ENCODE data around the gene MXD4. TPM values are rescaled to one million over a fixed set of nuclear protein-coding genes. Genes with fewer than 3 reads are reported as not detected.
"Not testable (repeated sequence)": the region's sequence is repeated elsewhere in the genome, so short reads cannot be mapped to it uniquely, and the experiment has no call there.

Gene MXD4
- total RNA-seq, 1 donor from 2014 or later, result 92.3 TPM

DNA sequence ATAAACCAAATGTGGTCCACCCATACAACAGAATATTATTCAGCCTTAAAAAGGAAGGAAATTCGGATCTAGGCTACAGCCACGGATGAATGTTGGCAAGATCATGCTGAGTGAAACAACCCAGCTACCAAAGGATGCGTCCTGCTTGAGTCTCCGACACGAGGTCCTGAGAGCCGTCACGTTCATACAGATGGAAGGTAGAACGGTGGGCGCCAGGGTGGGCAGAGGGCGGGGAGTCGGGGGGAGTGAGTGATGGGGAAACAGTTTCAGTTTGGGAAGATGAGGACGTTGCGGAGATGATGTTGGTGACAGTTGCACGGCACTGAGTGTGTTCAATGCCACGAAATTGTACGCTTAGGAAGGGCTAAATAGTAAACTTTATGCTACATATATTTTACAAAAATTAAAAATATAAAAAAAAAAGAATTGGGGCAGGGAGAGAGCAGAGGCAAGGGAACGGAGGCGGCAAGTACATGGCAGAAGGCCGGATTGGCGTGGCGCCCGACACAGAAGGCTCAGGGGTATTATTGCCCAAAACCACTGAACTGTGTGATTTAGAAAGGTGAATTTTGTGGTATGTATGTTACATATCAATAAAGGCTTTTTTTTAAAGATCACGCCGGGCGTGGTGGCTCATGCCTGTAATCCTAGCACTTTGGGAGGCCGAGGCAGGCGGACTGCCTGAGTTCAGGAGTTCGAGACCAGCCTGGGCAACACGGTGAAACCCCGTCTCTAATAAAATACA is 14.8 kb upstream of the MXD4 start:
- H3K27me3 Mint-ChIP-seq (ENCODE audit: low read depth, unreplicated experiment), result peaks cover 40% of the 10 kb centered on the region
- FAIRE-seq, result no peak
- Histone ChIP-seq H4K20me1 (ENCODE audit: insufficient read depth, low read length) (no peaks in the 10 kb centered on the region), H3K4me3 (ENCODE audit: insufficient read depth, low read depth, low read length) (no peak overlapping the region), H3K9ac (ENCODE audit: low read length) (no peak overlapping the region), H3K9me3 (ENCODE audit: insufficient read depth, low read depth, low read length) (no peaks in the 10 kb centered on the region), H3K36me3 (ENCODE audit: insufficient read depth, low read length) (no peaks in the 10 kb centered on the region), H3K79me2 (ENCODE audit: insufficient read depth, low read length) (no peaks in the 10 kb centered on the region), H3K27me3 (ENCODE audit: insufficient read depth, low read length) (peaks cover 2% of the 10 kb centered on the region), H3K27ac (ENCODE audit: low read depth, low read length) (no peak overlapping the region), H3K4me1 (ENCODE audit: insufficient read depth, low read length) (no peaks in the 10 kb centered on the region), H3K4me2 (ENCODE audit: low read length) (no peak overlapping the region), H2AFZ (ENCODE audit: low read depth, low read length) (no peak overlapping the region)
- DNase-seq (ENCODE audit: low read depth), result no peak
- no peak overlapping the region for H3K27ac Mint-ChIP-seq (ENCODE audit: unreplicated experiment)
- H3K36me3 Mint-ChIP-seq (ENCODE audit: low read depth, unreplicated experiment), result no peaks in the 10 kb centered on the region
- H3K4me1 Mint-ChIP-seq (ENCODE audit: low read depth, unreplicated experiment), result peaks cover 8% of the 10 kb centered on the region
- H3K9me3 Mint-ChIP-seq (ENCODE audit: unreplicated experiment), result no peaks in the 10 kb centered on the region
- no peak overlapping the region for H3K4me3 Mint-ChIP-seq (ENCODE audit: unreplicated experiment)
- TF ChIP-seq, protein P1, sequence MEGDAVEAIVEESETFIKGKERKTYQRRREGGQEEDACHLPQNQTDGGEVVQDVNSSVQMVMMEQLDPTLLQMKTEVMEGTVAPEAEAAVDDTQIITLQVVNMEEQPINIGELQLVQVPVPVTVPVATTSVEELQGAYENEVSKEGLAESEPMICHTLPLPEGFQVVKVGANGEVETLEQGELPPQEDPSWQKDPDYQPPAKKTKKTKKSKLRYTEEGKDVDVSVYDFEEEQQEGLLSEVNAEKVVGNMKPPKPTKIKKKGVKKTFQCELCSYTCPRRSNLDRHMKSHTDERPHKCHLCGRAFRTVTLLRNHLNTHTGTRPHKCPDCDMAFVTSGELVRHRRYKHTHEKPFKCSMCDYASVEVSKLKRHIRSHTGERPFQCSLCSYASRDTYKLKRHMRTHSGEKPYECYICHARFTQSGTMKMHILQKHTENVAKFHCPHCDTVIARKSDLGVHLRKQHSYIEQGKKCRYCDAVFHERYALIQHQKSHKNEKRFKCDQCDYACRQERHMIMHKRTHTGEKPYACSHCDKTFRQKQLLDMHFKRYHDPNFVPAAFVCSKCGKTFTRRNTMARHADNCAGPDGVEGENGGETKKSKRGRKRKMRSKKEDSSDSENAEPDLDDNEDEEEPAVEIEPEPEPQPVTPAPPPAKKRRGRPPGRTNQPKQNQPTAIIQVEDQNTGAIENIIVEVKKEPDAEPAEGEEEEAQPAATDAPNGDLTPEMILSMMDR (IDR thresholded peaks at IDR 0.05; ENCODE audit: insufficient read depth, low read depth, low read length), result no peak

DNA sequence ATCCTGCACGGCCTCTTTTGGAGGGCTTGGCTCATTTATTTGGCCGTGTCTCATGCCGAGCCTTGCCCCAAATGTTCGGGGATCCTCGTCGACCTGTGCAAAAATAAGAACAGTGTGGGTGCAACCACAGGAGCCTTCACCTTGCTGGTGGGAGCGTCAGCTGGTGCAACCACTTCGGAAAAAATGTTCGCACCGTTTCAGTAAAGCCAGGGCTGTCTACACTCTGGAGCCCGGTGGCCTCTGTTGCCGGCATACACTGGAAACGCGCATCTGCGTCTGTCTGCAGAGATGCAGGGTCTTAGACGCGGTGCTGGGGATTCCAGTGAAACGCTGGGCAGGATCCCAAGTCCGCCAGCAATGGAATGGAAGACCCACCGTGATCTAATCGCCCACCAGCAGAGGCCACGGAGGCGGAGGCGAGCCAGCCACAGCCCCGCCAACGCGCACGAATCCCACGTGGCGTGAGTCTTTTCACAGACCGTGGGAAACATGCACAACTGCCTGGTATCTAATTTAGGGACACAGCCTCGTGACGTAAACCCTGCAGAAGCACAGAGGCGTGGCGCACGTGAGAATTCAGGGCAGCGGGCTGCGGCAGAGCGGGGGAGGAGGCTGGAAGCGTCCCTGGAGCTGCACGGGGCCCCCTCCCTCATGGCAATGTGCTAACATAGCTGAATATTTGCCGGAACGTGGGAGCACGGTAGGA is 13.8 kb upstream of the MXD4 start:
- Histone ChIP-seq H3K27ac (ENCODE audit: low read depth, low read length) (no peak overlapping the region), H4K20me1 (ENCODE audit: insufficient read depth, low read length) (no peaks in the 10 kb centered on the region), H3K27me3 (ENCODE audit: insufficient read depth, low read length) (no peaks in the 10 kb centered on the region), H3K9me3 (ENCODE audit: insufficient read depth, low read depth, low read length) (no peaks in the 10 kb centered on the region), H3K79me2 (ENCODE audit: insufficient read depth, low read length) (no peaks in the 10 kb centered on the region), H3K4me1 (ENCODE audit: insufficient read depth, low read length) (no peaks in the 10 kb centered on the region), H3K4me2 (ENCODE audit: low read length) (no peak overlapping the region), H3K36me3 (ENCODE audit: insufficient read depth, low read length) (no peaks in the 10 kb centered on the region), H3K9ac (ENCODE audit: low read length) (no peak overlapping the region), H3K4me3 (ENCODE audit: insufficient read depth, low read depth, low read length) (no peak overlapping the region), H2AFZ (ENCODE audit: low read depth, low read length) (no peak overlapping the region)
- no peaks in the 10 kb centered on the region for H3K36me3 Mint-ChIP-seq (ENCODE audit: low read depth, unreplicated experiment)
- FAIRE-seq (no peak), DNase-seq (ENCODE audit: low read depth) (no peak)
- H3K9me3 Mint-ChIP-seq (ENCODE audit: unreplicated experiment), result no peaks in the 10 kb centered on the region
- no peak for TF ChIP-seq EZH2 (IDR thresholded peaks at IDR 0.05; ENCODE audit: insufficient read depth, low read length)
- TF ChIP-seq, protein P1 (IDR thresholded peaks at IDR 0.05; ENCODE audit: insufficient read depth, low read depth, low read length), result no peak
- H3K4me3 Mint-ChIP-seq (ENCODE audit: unreplicated experiment), result no peak overlapping the region
- H3K27ac Mint-ChIP-seq (ENCODE audit: unreplicated experiment), result no peak overlapping the region
- H3K27me3 Mint-ChIP-seq (ENCODE audit: low read depth, unreplicated experiment), result peaks cover 37% of the 10 kb centered on the region
- peaks cover 8% of the 10 kb centered on the region for H3K4me1 Mint-ChIP-seq (ENCODE audit: low read depth, unreplicated experiment)

DNA sequence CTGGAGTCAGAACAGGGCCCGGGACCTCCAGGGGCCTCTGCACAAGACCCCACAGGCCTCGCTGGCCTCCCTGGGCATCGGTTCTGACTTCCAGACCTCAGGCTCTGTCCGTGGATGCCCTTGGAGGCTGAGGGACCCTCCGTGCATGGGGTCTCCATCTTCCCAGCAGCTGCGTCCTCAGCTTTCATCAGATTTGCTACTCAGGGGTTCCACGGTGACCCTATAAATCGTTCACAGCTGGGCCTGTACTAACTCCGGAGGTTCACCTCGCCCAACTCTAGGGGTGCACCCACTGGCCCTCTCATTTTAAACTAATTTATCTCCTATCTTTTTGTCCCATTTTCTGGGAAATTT is 13.1 kb upstream of the MXD4 start:
- DNase-seq (ENCODE audit: low read depth); H3K36me3 ChIP-seq (ENCODE audit: insufficient read depth, low read length); H3K27ac Mint-ChIP-seq (ENCODE audit: unreplicated experiment); H3K9ac ChIP-seq (ENCODE audit: low read length); H3K36me3 Mint-ChIP-seq (ENCODE audit: low read depth, unreplicated experiment); H3K27me3 ChIP-seq (ENCODE audit: insufficient read depth, low read length); H3K4me2 ChIP-seq (ENCODE audit: low read length); H3K4me1 ChIP-seq (ENCODE audit: insufficient read depth, low read length); H3K27ac ChIP-seq (ENCODE audit: low read depth, low read length); H3K4me3 ChIP-seq (ENCODE audit: insufficient read depth, low read depth, low read length); H3K79me2 ChIP-seq (ENCODE audit: insufficient read depth, low read length); H3K4me1 Mint-ChIP-seq (ENCODE audit: low read depth, unreplicated experiment); H3K4me3 Mint-ChIP-seq (ENCODE audit: unreplicated experiment); H3K9me3 ChIP-seq (ENCODE audit: insufficient read depth, low read depth, low read length); H3K9me3 Mint-ChIP-seq (ENCODE audit: unreplicated experiment); H4K20me1 ChIP-seq (ENCODE audit: insufficient read depth, low read length); H2AFZ ChIP-seq (ENCODE audit: low read depth, low read length); FAIRE-seq: not testable (repeated sequence)
- H3K27me3 Mint-ChIP-seq (ENCODE audit: low read depth, unreplicated experiment), result peaks cover 37% of the 10 kb centered on the region

Measured in astrocyte (in vitro differentiated cells and primary cell).